ENCODE data around the gene UTP4.

The UTP4 gene

DNA sequence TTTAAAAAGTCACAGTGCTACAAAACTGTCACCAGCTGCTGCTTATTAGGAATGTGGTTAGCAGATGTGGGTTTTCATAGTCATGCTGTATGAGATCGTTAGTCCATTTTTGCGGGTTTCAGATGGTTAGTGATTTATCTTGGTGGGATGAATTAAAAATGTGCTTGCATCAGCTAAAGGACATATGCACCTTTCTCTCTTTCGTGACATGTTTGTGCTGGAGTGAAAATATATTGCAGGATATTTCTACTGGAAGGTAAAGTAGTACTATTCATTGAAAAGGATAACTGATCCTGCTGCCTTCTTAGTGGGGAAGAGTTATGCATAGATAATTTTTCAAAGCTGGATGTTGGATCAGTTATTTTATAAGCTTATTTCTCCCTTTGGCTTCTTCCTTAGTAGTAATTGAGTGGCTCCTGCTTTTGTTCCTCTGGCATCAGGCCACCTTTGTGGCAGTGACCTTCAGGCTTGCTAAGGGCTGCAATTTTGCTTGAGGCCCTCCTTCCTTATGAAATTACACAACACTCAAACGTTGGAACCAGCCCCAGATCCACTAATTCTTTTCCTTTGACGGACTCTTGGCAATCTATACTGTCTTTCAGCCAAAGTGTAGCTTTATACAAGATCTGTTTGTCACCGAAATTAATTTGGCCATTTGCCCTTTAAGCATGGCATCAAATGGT, 47.0 kb downstream of the UTP4 start:
- DNase-seq: peak; percentile 41 to 61 (median 54)

DNA sequence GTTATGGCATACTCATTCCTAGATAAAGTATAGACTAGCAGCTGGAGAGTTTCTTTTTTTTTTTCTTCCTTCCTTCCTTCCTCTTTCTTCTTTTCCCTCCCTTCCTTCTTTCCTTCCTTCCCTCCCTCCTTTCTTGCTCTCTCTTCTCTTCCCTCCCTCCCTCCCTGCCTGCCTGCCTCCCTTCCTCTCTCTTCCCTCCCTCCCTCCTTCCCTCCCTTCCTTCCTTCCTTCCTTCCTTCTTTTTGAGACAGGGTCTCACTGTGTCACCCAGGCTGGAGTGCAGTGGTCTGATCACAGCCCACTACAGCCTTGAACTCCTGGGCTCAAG, 47.5 kb downstream of the UTP4 start:
- DNase-seq: no peak

DNA sequence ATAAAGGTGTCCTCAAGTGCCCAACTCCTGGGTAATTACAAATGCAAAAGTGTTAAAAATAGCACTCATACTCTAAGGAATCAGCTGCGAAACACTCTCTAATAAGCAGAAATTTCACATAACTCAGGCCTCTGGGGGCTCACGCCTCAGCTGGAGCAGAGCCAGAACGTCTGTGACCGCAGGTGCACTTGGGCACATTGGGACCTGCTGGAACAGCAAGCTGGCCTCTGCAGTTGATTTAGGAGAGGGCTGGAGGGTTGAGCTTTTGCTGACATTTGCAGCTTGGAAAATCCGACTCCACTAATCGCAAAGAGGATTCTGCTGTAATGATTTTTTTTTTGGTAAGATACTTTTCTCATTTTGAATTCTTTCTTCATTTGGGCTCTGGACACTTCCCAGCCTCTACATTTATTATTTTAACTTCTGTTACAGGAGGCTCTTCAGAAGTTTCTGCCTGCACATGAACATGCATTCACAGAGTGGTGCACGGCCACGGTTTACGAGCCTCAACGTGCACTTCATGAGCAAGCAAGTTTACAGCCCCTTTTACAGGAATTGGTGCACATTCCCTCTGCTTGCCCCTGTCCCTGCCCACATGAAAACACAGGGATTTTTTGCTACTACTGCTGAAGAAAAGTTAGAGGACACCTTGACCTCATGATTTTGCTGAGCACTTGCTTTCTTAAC, 50.4 kb downstream of the UTP4 start:
- no peak for DNase-seq

DNA sequence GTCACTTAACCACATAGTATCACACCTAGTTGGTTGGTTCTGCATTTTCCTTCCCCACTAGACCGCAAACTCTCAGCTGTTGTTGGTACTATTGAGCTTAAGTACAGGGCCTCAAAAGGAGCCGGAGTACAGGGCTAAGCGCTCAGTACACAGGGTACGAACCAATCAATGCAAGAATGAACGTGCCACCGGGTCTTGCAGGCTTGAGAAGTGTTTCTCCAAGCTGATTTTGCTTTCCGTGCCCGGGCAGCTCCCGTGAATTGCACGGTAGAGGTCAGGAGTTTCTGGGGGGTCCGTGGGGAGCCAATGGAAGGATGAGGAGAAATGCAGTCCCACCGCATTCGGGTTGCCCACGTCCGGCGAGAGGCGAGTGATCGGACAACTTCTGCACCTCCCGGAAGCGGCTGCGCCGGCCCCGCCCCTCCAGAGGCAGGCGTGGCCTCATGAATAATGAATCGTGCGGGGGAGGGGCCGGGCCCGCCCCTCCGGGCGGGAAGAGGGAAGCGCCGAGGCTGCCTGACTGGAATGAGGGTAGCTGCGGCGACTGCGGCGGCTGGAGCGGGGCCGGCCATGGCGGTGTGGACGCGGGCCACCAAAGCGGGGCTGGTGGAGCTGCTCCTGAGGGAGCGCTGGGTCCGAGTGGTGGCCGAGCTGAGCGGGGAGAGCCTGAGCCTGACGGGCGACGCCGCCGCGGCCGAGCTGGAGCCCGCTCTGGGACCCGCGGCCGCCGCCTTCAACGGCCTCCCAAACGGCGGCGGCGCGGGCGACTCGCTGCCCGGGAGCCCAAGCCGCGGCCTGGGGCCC, 54.4 kb downstream of the UTP4 start, which contains the start of gene SNTB2:
Gene SNTB2 (plus strand): TSS at position 523 of the 804 bp plus-strand sequence. CDS start 3 bp downstream, at position 526.
- peak; percentile 95 to 98 (median 96) for DNase-seq

DNA sequence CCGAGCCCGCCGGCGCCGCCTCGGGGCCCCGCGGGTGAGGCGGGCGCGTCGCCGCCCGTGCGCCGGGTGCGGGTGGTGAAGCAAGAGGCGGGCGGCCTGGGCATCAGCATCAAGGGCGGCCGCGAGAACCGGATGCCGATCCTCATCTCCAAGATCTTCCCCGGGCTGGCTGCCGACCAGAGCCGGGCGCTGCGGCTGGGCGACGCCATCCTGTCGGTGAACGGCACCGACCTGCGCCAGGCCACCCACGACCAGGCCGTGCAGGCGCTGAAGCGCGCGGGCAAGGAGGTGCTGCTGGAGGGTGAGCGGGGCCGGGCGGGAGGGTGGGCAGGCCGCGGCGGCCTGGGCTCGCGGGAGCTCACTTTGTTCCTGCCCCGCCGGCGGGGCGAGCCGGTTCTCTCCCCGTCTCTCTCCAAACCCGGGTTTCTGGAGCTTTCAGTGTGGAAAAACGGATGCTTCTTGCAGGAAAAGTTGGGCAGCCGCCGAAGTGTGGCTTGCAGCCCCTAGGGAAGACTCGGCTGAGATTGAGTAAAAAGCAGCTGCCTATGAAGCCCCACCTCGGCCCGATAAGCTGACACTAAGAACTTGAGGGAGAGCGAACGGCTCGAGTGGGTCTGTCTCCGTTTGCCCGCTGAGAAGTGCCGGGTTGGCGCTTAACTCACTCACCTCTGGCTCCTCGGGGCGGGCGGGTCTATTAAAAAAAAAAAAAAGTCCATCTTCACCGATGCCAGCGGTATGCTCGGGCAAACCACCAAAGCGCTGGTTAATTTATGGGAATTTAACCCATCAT, 55.2 kb downstream of the UTP4 start:
- DNase-seq: peak; percentile 29 to 67 (median 53)

DNA sequence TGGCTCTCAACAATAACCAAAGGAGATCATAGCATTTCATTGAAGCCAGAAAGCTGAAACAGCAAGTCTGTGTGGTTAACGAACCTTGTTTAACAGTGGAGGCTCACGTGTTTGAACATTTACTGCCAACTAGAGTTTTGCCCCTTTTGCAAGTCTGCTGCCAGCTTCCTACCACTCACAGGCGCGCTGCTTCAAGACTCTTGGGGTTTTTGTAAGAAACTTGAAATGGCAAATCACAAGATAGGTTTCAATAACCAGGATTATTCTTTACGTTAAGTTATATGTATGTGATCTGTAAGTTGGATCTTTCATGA, 55.7 kb downstream of the UTP4 start:
- peak; percentile 35 to 58 (median 53) for DNase-seq

DNA sequence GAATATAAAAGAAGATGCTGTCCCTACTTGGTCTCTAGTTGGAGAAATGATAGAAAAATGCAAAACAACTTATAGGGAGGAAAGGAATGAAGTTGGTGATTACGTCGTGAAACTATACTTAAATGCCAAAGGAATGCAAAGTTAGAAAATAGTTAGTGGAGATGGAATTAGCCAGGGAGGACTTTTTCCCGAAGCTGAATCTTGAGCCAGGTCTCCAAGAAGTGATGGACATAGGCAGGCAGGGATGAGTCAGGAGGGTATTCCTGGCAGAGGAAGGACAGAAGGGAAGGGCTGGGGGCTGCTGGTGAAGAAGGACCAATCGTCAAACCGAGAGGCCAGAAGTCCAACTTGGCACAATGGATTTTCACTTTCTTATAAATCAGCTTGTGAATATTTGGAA, 56.3 kb downstream of the UTP4 start:
- no peak for DNase-seq

DNA sequence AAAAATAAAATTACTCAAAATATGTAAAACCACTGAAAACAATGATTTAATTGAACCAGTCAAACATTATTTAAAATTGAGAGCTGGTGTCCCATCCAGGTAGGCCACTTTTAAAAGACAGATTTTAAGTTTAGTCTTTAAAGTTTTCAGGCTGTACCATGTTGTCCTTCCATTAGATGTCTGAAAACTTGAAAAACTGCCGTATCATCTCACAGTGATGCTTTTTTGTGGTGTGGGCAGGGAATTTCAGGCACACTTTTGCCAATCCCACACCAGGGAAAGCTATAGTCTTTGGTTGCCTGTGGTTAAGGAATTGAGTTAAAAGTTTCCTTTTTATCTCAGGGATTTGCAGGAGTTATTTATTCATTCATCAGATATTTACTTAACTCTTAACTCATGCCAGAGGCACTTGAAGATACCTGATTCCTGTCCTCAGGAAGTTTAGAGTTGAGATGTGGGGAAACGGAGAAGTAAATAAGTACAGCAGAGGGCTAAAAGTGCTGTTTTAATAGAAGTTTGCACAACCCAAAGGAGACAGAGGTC, 57.7 kb downstream of the UTP4 start:
- DNase-seq: no peak

DNA sequence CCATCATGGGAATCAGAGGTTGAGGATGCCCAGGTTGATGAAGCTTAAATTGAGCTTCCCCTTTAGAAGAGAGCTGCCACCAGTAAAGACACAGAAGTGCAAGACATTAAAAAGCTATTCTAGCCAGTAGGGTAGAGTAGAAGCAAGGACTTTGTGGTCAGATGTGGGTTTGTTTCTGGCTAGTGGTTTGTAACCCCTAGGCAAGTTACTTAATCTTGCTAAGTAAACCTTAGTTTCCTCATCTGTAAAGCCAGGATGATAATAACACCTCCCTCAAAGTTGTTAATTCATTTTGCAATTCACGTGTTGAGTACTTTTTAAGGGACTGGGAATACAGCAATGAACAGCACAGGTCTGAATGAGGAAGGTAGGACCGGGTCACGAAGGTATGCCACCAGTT, 58.1 kb downstream of the UTP4 start:
- peak in 3 of 4 experiments; percentile 25 to 47 (median 39) for DNase-seq

DNA sequence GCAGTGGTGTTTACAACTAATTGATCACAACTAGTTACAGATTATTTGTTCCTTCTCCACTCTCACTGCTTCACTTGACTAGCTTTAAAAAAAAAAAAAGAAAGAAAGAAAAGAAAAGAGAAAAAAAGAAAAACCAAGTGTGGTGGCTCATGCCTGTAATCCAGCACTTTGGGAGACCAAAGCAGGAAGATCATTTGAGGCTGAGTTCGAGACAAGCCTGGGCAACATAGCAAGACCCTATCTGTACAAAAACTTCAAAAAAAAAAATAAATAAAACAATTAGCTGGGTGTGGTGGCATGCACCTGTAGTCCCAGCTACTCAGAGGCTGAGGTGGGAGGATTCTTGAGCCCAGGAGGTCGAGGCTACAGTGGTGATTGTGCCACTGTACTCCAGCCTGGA, 58.7 kb downstream of the UTP4 start:
- DNase-seq: no peak

DNA sequence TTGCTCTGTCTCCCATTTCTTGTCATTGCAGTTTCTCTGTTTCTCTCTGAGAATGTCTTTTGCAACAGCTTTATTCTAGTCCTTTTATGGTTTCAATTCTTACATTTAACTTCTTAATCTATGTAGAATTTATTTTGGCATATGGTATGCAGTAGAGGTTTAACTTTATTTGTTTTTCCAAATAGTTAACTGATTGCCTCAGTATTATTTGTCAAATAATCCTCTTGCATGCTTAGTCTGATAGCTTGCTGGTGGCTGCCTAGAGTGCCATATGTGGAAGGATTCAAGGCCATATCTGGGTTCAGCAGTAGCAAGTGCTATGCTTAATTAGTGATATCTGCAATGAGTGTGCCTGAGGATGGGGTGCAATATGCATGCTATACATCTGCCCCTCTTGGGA, 61.4 kb downstream of the UTP4 start:
- DNase-seq: no peak

DNA sequence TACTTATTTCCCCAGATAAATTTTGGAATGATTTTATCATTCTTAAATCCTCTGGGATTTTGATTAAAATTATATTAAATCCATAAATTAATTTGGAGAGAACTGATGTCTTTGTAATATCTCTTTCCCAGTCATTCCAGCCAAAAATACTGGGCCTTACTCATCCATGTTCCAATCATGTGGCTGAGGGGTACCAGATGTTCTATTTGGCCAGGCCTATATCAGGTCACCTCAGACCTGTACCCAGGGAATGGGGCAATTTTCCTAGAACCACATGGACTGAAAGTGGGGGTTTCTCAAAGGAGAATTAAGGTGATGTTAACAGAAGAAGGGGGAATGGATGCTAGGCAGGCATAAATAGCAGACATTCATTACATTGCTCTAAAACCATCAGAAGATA, 62.0 kb downstream of the UTP4 start:
- DNase-seq: no peak

DNA sequence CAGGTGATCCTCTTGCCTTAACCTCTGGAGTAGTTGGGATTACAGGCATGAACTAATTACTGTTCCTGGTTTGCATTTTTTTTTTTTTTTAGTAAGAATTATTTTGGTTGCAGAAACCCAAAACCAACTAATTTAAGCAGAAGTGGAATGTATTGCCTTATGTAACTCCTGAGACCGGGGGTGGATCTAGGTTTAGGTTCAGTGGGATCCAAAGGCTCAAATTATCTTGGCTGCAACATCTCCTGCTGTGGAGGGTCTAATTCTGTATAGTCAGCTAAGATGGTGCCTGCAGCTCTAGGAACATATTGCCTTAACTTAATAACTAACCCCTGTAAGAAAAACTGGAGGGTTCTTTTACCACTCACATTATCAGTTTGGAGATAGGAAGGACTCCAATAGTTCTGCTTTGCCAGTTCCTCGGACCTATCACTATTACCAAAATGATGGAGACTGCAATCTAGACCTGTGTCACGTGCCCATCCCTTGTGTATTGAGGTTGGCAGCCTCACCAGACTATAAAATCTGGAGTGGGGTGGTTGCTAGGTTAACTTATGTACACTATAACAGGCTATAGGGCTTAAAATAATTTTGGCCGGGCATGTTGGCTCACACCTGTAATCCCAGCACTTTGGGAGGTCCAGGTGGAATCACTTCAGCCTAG, 63.0 kb downstream of the UTP4 start:
- peak in 3 of 4 experiments; percentile 39 to 44 (median 40) for DNase-seq

DNA sequence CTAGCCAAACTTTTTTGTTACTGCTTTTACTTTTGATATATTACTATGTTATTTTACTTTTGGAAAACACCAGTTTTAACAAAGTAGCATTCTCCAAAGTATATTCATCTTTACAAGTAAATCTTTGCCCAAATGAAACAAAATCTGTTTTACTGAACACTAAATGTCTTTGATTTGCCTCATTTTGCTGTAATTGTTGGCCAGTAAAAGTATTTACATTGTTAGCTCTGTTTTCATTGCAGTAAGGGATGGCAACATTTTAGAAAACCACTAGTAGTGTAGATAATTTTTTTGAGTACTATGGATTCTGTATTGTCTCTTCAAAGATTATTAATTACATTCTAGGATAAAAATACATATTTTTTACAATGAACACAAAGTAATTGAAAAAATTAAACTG, 65.1 kb downstream of the UTP4 start:
- DNase-seq: no peak

DNA sequence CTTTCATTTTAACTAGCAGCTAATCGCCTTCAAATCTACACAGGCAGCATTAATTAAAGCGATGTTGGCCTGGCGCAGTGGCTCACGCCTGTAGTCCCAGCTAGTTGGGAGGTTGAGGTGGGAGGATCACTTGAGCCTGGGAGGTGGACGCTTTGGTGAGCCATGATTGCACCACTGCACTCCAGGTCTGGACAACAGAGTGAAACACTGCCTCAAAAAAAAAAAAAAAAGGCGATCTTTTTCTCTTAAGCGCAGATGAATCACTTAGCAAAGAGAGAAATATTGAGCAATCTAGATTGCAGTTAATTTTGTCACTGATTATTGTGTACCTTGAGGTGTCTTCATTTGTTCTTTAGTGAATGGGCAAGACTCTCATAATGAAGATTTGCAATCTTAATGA, 66.9 kb downstream of the UTP4 start:
- DNase-seq: peak in 1 of 4 experiments; percentile 23

DNA sequence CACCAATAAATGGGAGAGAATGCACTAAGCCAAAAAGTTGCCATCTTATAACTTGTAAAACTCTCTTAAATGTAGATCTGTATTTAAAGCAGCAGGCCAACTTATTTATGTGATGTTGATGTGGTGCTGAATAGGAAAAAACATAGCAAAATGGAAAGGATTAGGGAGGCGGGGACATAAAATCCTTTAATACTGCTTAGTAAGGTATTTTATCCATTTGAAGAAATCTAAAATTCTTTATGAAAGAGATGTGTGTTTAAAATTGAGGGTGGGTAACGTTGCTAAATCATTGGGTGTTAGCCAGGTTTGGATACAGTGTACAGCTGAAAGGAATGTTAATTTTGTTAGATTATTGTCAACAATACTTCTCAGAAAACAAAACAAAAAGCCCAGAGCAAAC, 68.8 kb downstream of the UTP4 start:
- DNase-seq: no peak

DNA sequence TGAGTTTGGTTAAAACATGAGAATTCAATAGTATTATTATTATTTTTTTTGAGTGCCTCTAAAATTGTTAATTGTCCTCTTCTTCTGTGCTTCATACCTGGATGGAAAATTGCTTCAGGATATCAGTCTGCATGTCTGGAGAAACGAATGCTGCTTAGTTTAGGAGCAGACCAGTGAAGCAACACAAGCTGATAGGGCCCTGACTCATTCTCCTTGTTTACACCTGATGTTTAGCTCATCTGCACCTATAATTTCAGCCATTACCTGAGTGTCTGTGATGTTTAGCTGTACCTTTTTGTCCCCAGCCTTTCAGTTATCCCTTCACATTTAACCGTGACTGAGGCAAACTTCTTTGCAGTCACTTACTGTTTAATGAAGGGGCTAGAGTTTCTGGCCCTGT, 69.3 kb downstream of the UTP4 start:
- DNase-seq: no peak

DNA sequence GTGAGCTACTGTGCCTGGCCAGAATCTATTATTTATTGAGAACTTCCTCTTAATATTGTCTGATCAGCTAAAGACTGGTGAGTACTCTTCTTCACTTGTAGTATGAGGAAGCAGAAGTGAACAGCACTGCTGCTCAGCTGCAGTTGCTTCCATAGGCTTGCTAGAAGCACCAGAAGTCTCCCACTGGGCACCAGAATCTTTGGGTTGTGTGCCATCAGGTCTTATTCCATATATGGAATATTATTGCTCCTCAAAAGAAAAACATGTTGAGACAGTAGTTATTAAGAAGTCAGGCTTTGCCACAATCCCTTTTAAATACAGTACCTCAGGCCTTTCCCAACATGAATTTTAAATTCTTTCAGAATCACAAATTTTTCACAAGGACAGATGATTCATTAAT, 71.7 kb downstream of the UTP4 start:
- peak; percentile 54 to 79 (median 73) for DNase-seq

DNA sequence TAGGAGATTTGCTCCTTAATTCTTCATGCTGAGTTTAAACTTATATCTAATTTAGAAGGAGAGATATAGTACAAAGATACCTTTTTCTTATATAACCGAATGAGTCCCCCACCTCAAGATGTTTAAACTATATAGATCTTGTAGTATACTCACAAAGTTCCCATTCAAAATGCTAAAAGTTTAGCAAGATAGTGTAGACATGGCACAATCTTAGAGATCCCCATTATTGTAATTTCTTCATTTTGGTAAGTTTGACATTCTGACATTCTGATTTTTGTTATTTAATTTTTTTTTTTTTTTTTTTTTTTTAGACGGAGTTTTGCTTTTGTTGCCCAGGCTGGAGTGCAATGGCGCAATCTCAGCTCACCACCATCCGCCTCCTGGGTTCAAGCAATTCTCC, 77.3 kb downstream of the UTP4 start:
- DNase-seq: no peak

DNA sequence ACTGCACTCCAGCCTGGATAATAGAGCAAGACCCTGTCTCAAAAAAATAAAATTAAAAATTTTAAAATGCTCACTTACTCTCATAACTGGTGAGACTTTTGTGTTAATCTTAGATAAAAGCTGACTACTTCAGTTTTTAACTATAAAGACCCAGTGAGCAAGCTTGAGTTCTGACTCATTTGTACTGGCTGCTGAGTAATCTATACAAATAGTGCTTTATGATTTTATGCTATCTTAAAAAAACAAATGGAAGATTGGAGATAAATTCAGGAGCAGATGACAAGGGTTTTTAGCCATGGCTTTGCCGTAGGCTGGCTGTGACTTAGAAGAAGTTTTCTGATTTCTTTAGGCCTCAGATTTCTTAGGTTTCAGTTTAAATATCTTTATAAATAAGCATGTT, 85.0 kb downstream of the UTP4 start:
- peak in 2 of 4 experiments; percentile 2 to 26 for DNase-seq
